NCI-H446 (cell line): ENCODE results near the gene CEP131.
"Not testable (repeated sequence)": the region's sequence is repeated elsewhere in the genome, so short reads cannot be mapped to it uniquely, and the experiment has no call there.

Experiments
- DNase-seq, 2 experiments: peaks; one replicate each; lab custom pipeline; 2025; lab: John Stamatoyannopoulos, UW

The CEP131 gene

DNA sequence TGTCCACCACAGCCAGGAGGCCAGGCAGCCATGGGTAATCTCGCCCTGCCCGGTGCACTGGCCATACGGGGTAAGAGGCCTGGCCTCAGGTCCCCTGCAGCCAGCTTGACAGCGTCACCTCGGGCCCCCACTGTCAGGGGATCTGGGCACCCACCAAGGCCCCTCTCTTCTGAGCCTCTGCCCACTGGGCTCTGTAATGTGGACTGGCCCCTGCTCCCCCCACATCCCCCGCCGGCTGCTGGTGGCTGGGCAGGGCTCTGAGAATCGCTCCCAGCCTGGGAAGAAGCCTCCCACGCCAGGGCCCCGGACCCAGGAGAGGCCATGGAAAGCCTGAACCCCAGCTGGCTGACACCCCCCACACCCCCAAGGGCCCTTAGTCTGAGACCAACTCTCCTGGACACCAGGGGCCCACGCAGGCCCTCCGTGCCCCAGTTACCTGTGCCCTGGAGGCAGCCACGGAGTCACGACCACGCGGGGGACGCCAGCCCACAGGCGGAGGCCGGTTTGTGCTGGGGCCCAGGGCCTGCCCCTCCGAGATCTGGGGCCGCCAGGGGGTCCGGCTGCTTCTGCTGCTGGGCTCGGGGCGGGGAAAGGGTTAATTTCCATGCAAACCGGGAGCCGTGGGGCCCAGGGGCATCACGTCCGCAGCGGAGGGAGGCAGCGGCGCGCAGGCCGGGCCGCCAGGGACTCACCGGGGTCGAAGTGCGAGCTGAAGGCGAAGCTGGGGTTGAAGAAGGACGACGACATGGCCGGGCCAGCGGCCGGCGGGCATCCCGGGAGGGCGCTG, 57.3 kb downstream of the CEP131 start, which contains the start of gene PVALEF:
Gene PVALEF, plus strand, starts transcription at position 262 of the 787 bp plus-strand sequence. CDS start 15,720 bp downstream, outside the sequence.
- DNase-seq: no peak

DNA sequence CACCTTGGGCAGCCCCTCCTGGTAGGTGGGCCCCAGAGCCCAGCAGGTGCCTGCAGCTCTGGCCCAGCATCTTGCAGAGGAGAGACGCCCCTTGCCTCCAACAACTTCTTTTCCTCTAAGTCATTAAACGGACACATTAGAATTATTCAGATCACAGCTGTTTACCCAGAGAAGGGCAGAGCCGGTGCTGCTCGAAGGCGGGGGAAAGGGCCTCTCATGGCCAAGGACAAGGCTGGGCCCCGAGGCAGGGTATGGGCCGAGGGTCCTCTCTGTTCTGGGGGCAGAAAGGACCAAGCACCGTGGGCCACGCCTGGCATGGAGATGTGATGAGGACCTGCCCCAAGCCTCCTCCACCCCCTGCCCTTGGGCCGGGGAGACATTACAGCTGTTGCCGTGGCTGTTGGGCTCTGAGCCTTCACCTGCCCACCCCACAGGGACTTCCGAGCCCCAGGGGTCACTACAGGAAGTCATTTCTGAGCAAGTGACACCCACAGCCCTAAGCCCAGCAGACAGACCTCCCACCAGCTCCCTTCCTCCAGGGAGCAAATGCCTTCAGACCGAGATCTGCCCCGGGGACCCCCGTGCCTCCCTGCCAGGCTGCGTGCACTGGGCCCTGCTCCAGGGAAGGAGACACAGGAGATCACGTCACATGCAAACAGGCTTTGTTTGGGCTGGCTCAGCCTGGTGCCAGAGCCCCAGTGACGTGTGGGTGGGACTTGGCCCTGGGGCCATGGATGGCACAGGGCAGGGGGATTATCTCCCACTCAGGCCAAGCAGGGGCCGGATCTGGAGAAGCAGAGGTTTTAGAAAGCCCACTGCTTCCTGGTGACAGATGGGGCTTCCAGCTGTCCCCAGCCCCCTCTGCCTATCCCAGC, 58.2 kb downstream of the CEP131 start:
- DNase-seq: peak in 1 of 2 experiments; percentile 58

DNA sequence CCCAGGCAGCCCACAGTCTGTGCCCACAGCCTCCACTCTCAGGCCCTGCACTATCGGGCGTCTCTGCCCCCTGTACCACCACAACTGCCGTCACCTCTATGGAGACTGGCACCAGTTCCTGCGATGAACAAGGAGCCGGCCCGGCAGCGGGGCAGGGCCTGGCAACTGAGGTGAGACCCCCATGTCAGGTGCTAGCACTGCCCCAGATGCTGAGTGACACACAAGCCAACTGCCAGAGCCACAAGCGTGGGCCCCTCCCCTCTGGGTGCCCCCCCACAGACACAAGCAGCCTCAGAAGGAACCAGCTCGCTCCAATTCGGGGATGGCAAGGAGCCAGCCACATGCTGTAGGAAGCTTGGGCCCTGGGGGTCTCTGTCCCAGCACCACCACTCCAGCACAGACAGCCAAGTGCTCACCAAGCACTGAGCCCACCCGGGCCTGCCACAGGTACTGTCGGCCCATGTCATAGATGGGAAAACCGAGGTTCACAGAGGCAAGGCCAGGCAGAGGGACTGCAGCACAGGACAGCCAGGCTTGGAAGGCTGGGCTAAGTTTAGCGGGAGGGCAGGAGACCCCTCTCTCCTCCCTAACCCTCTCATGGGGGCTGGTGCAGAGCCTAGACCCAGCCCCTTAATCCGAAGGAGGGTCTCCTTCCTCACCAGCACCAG, 58.9 kb downstream of the CEP131 start:
- no peak for DNase-seq

DNA sequence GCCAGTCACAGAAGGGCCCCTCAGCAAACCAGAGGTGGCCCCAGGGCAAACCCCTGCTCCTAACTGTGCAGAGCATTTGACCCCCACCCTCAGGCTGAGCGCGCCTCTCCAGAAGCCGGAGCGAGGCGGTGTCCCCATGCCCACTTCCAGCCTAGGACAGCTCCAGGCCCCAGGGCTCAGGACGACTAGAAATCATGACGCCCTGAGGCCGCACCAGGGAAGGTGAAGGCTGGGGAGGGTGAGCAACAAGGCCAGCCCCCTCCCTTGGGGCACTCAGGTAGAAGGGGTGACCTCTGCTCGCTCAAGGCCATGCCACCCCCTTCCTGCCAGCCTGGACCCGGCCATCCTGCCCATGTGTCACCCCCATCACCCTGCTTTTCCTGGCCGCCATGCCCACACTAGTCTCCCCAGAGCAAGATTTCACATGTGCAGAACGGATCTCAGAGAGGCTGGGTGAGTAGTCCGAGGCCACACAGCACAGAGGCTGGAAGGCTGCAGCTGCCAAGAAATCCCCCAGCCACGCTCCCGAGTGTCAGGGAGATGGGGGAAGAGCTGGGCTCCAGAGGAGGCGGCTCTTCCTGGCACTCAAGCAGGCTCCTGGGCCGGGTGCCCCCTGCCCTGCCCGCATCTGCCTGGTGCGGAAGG, 59.6 kb downstream of the CEP131 start:
- no peak for DNase-seq

DNA sequence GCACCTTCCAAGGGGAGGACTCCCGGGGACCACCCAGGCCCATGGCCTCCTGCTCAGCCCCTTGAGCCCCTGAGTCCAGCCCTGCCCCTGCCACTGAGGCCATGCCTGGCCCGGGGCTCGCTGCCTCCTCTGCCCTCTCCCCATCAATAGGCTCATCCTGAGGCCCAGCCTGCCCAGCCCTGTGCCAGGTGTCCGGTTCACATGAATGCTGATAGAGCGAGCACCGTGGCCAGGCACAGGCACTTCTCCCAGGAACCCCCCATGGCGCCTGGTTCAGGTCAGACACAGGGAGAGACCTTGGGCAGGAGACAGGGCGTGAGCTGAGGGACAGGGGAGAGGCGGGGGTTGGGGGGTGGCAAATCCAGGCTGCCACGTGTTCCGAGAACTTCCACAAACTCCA, 60.3 kb downstream of the CEP131 start:
- DNase-seq: no peak

DNA sequence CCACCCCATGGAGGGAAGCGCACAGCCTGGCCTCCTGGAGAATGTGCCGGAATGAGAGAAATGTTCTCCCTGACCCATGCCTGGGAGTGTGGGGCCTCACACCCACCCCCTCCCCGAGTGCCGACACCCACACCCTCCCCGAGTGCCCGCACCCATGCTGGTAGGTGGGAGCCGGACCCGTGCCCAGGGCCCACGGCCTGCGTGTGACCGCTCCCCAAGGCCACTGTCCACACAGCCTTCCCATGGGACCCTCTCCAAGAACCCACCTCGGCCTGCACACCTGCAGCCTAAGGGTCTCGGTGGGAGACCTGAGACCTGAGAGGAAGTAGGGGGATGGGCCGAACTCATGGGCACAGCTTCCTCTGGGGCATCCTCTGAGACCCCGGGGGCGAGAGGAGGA, 60.8 kb downstream of the CEP131 start:
- no peak for DNase-seq

DNA sequence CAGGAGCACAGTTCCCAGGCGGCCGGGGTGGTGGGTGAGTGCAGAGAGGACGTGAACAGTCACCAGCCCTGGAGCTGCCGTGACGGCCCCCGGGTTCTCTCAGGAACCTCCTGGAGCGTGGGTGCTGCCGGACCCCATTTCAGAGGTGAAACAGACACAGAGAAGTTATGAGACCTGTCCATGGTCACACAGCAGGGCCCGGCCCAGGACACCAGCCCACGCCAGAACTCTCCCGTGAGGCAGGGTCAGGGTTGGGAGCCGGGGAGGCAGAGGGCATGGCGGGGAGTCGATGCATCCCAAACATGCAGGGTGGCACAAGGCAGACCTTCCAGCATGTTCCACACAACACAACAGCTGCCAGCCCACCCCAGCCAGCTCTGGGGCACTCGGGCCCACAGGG, 61.2 kb downstream of the CEP131 start:
- DNase-seq: no peak

DNA sequence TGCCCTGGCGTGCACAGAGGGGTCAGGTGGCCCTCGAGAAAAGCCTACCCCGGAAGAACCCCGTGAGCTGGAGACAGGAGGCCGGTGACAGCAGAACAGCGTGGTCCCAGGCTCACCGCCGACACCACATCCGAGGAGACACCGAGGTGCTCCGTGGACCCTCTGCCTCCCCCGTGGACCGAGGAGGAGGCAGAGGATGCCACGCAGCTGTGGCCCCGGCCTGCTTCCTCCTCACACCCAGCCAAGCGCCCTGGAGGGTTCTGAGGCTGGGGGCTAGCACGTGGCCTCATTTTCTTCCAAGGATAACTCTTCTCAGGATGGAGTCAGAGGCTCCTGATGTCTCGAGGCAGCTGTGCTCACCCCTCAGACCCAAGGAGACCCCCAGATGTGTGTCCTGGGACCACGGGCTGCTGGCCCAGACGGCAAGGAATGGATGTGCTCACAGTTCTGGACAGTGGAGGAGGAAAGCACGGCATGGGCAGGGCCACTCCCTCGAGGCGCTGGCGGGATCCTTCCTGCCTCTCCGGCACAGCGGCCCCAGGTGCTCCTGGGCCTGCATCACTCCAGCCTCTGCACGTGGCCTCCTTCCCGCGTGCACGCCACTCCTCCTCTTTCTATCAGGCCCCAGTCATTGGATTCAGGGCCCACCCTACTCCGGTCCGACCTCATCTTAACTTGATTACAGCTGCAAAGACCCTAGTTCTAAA, 61.9 kb downstream of the CEP131 start:
- no peak for DNase-seq

DNA sequence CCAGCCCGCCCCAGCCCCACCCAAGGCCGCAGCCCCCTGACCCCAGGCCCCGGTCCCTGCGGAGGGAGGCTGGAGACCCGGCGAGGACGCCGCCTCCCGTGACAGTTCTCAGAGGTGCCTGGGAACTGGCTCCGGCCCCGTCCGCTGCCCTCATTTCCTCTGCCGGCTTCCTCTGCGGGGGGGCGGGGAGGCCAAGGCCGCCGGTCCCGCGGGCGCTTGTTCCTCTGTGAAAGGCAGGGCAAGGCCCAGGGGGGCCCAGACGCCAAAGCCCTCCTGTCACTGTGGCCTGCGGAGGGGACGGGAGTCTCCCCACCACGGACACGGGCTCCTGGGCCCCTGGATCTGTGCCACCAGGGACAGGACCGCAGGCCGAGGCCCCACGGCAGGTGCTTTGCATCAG, 62.5 kb downstream of the CEP131 start:
- DNase-seq: no peak

DNA sequence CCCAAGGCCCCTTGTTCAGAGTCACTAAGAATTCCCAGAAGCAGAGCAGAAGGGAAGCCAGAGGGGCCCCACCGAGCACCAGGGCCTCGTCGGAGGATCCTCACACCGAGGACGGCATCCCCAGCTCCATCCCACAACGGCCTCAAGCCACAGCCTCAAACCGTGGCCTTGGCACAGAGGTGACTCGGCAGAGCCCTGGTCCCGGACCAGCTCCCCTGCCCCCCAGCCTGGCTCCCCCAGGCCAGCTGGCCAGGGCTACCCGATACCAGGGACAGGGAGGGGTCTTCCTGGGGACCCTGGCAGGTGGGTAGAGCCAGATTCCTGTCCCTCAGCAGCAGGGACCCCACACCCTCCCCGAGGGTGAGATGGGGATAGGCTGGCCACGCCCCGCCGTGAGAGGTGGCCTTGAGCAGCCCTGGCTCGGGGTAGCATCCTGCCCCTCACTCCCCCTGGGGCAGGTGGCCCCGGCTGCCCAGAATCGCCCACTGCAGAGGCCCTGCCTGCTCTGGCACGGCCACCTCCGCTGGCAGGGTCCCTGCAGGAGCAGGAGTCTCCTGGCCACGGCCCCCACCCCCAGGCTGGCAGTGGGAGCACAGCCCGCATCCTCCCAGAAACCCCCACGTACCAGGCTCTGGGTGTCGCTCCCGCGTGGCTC, 63.0 kb downstream of the CEP131 start:
- DNase-seq: no peak

DNA sequence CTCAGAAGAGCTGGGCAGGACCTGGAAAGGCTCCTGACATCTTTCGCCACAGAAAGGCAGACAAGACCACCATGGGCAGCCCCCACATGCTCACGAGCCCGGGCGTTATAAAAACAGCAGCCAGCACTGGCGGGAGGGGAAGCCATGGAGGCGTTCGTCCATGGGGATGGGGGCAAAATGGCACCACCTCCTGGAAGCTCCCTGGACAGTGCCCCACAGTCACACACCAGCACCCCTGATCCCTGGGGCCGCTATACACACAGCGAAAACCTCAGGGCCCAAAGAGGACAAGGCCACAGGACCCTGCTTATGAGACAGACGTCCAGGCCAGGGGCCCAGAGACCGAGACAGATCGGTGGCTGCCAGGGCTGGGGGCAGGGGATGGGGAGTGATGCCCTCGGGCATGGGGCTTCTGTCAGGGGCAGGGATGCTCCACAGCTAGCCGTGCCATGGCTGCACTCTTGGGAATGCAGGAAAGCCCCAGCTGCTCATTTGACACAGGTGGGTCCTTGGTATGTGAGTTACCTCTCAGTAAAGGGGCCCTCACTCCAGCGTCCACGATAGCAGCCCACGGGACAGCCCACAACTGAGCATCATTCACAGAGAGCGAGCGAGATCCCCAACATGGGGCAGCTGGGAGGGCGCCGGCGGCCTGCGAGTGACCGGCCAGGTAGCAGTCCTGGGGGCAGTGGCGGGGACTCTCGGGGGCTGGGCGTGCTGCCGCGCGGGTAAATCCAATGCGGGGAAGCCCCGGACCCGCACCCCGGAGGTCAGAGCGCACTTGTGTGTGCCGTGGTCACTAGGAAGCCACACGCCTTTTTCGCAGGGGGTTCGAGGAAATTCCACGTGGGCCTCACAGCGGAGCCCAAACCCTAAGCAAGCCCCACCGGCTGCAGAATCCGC, 63.8 kb downstream of the CEP131 start:
- DNase-seq: no peak

DNA sequence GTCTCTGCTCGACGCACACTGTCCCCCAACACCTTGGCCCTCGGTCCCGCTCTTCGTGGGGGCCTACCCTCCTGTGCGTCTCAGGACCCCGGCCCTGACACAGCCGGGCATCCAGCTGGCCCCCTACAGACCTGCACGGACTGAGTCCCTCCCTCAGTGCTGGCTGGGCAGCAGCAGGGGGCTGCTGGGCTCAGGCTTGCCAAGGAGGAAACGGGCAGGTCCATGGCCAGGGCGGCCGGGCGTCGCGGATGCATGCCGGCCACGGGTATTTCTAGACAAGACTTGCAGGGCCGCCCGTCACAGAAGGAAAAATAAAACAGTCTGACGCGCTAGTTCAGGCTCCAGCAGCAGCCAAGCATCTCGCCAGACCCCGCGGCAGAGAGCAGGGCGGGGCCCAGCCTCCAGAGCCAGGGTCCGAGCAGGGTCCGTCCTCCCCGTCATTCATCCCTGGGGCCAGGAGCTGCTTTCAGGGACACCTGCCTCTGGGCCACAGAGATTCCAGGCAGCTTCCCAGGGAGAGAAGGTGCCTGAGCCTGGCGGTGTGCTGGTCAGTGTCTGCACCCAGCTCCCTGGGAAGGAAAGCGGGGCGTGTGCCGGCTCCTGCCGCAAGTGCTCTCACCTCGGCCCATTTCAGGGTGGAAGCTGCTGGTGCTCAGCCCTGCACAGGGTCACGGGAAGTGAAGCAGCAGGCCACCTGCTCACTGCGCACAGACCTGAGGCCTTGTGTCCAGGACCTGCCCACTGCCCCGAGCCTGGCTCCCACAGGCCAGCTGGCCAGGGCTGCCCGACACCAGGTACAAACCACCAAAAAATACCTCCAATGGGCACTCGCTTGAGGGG, 64.7 kb downstream of the CEP131 start:
- DNase-seq: no peak

DNA sequence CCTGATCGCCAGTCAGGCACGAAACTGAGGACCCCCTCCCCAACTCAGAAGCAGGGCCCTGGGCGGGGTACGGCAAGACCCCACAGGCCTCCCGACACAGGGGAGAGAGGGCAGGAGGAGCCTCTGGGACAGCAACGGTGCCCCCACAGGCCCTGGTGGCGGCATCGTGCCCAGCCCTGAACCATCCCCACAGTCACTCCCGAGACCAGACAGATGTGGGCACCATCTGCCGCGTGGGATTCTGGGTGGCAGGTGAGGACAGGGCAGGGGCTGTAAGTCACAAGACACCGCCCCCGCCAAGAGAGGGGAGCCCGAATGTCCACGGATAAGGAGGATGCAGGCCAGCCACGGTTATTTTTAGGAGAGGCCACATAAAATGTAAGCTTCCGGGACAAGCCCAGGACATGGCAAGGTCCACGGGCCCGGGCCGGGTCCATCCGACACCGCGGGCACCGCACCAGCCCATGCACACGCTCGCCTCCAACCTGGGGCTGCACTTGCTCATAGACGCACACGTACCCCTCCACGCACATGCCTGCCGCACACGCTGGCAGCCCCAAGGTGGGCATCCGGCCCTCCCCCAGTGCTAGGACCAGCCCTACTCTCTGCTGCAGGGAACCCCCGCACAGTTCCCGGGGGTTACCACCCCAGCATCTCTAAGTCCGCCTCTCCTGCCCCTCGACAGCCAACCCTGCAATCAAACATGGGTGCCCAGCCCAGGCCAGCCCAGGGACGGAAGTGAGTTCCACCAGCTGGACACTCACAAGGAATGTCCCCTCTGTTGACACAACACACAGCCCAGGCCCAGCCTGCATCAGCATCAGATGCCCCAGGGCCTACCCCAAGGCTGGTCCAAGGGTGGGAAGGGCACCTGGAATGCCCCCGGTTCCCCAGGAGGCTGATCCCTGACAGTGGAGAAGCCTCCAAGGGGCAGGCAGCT, 65.6 kb downstream of the CEP131 start:
- DNase-seq: no peak

DNA sequence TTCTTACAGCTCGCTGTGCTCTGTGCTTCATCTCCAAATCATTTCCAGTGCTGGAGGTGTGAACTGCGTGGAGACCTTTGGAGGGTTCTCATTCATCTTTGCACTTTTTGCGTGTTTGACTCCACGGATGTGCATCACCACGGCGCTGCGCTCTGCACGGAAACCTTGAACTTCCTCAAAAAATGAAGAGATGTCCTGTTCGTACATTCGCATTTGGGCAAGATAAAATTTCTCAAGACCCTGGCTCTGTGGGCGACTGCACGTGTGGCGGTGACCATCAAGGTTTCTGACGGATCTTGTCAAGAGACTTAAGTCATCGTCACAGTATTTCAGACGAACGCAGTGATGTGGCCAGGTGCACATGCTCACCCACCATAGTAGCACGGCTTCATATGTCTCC, 67.8 kb downstream of the CEP131 start:
- DNase-seq: no peak

DNA sequence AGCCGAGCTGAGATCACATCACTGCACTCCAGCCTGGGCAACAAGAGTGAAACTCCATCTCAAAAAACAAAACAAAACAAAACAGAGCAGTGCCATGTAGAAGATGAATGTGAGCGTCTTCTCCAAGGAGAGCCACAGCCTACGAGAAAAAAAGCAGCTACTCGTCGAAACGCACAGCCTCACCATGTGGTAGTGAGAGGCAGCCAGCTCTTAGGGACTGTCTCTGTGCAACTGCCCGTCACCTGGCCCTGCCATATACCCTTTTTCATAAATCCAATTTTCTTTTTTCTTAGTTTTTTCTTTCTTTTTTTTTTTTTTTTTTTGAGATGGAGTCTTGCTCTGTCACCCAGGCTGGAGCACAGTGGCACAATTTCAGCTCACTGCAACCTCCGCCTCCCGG, 68.7 kb downstream of the CEP131 start:
- DNase-seq: not testable (repeated sequence)

DNA sequence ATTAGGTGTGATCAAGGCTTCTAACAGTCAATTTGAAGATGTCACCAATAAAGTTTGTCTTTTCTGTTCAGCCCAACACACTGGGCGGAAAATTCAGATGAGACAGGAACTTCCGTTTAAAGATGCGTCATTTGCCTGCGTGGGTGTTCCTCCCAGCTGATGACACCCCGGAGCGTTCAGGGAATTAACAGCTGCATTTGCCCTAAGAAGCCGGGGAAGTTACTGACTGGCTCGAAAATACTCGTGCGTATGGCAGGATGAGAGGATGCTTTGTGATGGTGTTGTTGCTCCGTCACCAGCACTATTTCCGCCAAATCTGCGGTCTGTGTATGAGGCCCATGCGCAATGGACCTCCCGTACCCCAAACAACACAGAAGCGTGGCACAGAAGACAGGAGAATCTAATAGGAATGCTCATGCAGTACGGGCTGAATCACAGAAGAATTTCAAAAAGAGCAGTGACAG, 69.4 kb downstream of the CEP131 start:
- DNase-seq: no peak

DNA sequence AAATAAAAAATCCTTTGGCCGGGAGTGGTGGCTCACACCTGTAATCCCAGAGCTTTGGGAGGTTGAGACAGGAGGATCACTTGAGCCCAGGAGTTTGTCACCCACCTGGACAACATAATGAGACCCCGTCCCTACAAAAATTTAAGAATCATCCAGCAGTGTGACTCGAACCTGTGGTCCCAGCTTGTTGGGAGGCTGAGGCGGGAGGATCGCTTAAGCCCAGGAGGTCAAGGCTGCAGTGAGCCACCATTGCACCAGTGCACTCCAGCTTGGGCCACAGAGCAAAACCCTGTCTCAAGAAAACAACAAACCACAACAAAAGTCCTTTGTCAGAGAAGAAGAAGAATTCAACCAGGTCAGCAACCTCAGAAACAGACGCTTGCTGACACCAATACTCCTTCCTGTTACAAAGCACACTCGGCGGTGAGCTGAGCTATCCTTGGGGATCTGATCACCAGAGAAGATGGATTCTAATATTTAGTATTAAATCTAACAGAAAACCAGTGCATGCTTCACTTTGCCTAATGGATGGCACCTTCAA, 70.4 kb downstream of the CEP131 start:
- no peak for DNase-seq
